CD4-positive, alpha-beta T cell treated with Interleukin-1 beta for 1 hour (primary cell): ENCODE data around the gene ABCA8.
"Not testable (repeated sequence)": the region's sequence is repeated elsewhere in the genome, so short reads cannot be mapped to it uniquely, and the experiment has no call there.

ENCODE experiments used
- DNase-seq, 2 donors: peaks; one replicate each; pipeline ENCODE4 v3.0.0-alpha.2; 2020 to 2022

The ABCA8 gene

DNA sequence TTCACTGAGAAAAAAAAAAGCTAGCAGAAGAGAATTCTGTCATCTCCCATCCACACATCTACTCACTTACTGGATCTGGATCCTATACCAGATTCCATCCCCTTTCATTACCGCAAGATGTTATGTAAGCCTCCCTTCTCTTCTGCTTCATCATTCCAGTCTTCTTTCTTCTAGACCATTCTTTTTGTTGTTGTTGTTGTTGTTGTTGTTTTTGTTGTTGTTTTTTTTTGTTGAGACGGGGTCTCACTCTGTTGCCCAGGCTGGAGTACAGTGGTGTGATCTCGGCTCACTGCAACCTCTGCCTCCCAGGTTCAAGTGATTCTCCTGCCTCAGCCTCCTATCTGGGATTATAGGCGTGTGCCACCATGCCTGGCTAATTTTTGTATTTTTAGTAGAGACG lies 131.0 kb downstream of the ABCA8 start:
- DNase-seq: not testable (repeated sequence)

DNA sequence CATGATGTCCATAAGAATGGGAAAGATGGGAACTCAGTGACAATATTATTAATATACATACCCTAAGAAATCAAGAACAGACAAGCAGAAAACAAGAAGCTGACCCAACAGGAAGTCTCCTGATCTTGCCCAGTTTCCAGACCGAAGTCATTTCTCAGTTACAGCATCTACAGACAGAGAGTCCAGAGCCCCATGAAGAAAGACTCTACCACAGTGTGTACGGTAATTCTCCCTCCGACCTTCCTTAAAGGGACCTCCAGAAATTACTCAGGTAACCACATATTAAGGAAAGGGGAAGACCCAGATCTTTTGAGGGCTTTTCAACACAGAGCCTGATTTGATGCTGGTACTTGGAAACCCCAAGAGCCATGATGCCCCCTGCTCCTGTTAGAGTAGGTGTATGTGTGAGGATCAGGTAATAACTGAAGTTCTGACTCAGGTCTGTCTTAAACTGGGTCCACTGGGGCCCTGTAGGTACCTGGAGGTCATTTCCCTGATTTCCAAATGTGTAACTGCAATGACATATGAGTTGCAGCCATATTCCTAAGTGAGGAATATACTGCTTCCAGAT lies 132.4 kb downstream of the ABCA8 start:
- DNase-seq: no peak

DNA sequence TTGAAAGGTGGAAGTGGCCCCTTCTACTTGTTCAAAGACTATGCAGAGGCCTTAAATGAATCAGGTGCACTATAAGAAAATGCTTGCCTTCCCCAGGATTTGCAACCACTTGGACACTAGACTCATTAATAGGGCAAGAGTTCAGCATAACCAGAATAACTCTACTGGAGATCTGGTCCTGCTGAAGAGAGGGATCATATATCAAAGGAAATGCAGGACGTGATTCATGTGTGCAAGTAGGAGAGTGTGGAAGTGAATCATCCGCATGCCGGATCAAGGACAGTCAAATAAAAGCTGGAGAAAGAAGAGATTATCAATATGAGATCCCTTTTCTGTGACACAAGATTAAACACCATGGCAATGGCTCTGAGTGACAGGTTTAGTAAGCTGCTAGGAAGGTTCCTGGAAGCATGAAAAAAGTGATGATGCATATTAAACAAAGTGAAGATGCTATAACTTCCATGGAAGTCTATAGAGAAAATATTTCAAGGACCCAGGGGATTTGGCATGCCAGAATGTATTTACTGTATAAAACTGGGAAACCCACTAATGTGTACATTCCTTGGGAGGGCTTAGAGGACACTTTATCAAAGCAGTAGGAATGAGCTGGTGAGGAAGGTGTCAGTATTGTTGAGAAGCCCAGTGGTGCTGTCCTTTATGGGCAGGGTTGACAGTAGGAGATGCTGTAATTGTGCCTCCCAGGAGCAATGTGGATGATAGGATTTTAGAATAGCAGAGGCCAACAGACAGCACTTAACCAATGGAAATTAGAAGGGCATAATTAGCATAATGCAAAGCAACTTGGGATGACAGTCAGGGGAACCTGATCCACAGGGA lies 133.1 kb downstream of the ABCA8 start:
- no peak for DNase-seq

DNA sequence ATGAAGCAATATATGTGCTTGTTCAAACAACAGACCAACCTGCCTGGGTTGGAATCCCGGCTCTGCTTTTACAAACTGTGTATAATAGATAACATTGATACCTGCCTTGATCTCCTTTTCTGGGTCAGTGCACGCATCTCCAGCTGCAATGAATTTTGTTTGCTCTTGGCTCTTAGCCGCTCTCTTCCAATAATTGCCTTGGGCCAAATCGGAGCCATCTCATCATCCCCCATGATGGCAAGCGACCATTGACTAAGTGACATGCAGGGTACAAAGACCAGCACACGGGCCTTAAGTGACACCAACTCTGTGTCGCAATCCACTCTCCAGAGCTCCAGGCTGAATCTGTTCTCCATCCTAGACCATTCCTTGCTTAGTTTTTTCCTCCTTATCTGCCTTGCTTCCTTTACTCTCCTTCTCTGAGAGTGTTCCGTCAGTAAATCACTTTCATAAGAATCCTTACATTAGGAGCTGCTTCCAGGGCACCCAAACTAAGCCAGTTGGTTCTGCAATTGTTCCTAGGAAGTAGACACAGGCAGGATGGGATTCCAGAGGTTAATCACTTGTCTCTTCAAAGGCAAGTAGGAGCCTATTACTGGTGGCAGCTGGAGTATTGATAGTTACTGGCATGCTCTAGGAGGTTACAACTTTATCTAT lies 134.2 kb downstream of the ABCA8 start:
- no peak for DNase-seq

DNA sequence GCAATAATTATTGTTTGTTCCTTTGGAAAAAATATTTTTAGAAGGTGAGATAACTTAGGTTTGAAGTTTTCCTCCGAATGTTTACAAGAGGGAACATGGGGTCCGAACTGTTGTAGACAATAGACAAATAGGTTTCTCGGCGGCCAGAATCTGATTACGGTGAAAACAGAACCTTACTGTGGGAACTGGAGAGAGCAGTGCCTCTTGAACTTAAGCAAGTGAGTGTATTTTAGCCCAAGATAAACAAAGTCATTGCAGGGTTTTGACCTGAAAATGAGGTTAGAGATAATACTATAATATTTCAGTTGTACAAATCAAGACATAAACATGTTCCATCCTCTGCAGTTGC lies 134.7 kb downstream of the ABCA8 start:
- DNase-seq: no peak

DNA sequence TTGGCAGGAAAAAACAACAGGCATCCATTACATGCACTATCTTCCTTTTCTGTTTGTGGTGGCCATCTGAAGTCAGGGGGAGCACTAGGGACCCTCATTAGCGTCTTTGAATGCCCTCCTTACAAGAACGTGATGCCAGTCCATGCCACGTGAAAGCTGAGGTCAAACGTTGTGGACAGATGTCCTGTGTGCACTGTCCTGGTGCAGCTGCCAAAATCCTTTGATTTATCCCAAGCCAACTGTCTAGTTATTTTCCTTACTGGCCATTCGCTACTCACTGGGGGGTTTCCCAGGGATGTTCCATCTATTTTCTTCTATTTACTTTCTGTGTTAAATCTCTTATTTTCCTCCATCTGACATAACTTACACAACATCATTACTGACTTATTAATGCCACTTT lies 135.7 kb downstream of the ABCA8 start:
- no peak for DNase-seq
